Upper lobe of left lung (tissue), 6 donors: ENCODE measurements around the gene HOXA7. TPM values are rescaled to one million over a fixed set of nuclear protein-coding genes. Genes with fewer than 3 reads are reported as not detected.
A peak's percentile ranks its signal among the peaks of the same experiment; 100 is the strongest.

Source experiments
- ATAC-seq, 2 donors: fragments of 200-7000 bp; cut with Tn5 transposase; one replicate each; pipeline ENCODE4 v1.9.1; 2022; ENCODE audit warnings: mild to moderate bottlenecking in 2 of 2, moderate library complexity in 2 of 2; ENCODE audit not compliant: low FRiP score in 2 of 2
- DNase-seq, 2 donors: peaks; one replicate each; pipeline ENCODE4 v3.0.0-alpha.2; 2019 to 2020
- H3K27ac ChIP-seq, 4 donors: fragments of 200-600 bp; sonication (generic); one replicate each; pipeline ENCODE4 v1.5.1; 2016 to 2019
- H3K27me3 ChIP-seq, 4 donors: fragments of 200-600 bp; sonication (generic); one replicate each; pipeline ENCODE4 v1.5.1; 2017 to 2019
- H3K36me3 ChIP-seq, 4 donors: fragments of 200-600 bp; sonication (generic); one replicate each; pipeline ENCODE4 v1.5.1; 2016 to 2019
- H3K4me1 ChIP-seq, 4 donors: fragments of 200-600 bp; sonication (generic); one replicate each; pipeline ENCODE4 v1.5.1; 2018 to 2019
- H3K4me3 ChIP-seq, 4 donors: fragments of 200-600 bp; sonication (generic); one replicate each; pipeline ENCODE4 v1.5.1; 2017 to 2019; ENCODE audit warnings: mild to moderate bottlenecking in 2 of 4, moderate library complexity in 1 of 4
- H3K9me3 ChIP-seq, 4 donors: fragments of 200-600 bp; sonication (generic); one replicate each; pipeline ENCODE4 v1.5.1; 2018 to 2019
- EP300 ChIP-seq, 4 donors: sonication (generic); formaldehyde crosslinking; IDR thresholded peaks; one replicate each; pipeline ENCODE4 v1.5.1; 2017; ENCODE audit warnings: antibody characterized with exemption in 4 of 4, control low read depth in 2 of 4
- POLR2A ChIP-seq, 4 donors: fragments of 450-650 bp; IDR thresholded peaks; one replicate each; pipeline ENCODE4 v1.5.1; 2016 to 2017; ENCODE audit warnings: antibody characterized with exemption in 4 of 4, mild to moderate bottlenecking in 2 of 4
- POLR2AphosphoS5 ChIP-seq, 2 donors: sonication (generic); formaldehyde crosslinking; IDR thresholded peaks; one replicate each; pipeline ENCODE4 v1.5.1; 2017; ENCODE audit warnings: antibody characterized with exemption in 2 of 2
- WGBS, 2 donors: methylation state at CpG; one replicate each; pipeline ENCODE4 v1.1.5; 2017 to 2018; 5-methylcytosine and 5-hydroxymethylcytosine counted together
- total RNA-seq, 6 donors: library from RNA; depleted of rRNA in 4 of 6; stranded (reverse); fragments of >200 nt in 4 of 6; gene quantifications; one replicate each; pipeline versions ENCODE4 v1.1.0 to v1.2.1, GENCODE V29; 2016 to 2021
- TF ChIP-seq, protein P1 (sequence below), 6 experiments: fragments of 450-650 bp in 4 of 6; fragments of 200-600 bp in 2 of 6; sonication (generic) in 2 of 6; IDR thresholded peaks; one replicate each; pipeline ENCODE4 v1.5.1; 2016 to 2019; ENCODE audit warnings: antibody characterized with exemption in 6 of 6
- donor health status: DM: no; HTN: no; CAD: no; lungs with moderate emphysema.
- donor health status: DM: no; HTN: yes; CAD: no; lungs with severe emphysema.

HOXA7 gene
- total RNA-seq, 6 donors from 2014 or later, result 0.46 to 3.3 (median 2.5) TPM; not detected in 2

DNA sequence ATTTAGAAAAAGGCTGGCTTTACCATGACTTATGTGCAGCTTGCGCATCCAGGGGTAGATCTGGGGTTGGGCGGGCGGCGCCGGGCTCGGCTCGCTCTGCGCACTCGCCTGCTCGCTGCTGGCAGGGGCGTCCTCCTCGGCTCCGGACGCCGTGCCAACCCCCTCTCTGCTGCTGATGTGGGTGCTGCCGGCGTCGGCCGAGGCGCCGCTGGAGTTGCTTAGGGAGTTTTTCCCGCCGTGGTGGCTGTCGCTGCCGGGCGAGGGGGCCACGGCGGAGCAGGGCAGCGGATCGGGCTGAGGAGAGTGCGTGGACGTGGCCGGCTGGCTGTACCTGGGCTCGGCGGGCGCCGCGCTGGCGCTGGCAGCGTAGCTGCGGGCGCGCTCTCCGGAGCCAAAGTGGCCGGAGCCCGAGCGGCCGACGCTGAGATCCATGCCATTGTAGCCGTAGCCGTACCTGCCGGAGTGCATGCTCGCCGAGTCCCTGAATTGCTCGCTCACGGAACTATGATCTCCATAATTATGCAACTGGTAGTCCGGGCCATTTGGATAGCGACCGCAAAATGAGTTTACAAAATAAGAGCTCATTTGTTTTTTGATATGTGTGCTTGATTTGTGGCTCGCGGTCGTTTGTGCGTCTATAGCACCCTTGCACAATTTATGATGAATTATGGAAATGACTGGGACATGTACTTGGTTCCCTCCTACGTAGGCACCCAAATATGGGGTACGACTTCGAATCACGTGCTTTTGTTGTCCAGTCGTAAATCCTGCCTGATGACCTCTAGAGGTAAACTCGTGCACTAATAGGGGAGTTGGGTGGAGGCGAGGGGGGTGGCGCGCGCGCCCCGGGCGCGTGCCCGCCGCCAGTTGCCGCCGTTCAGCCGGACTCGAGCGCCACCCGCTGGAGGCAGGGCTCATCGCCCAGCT is 13.2 kb downstream of the HOXA7 start, which contains the start of gene HOXA5:
HOXA5 (minus strand) TSS at position 659 of the 927 bp plus-strand sequence; CDS start at position 585, 74 bp downstream.
- DNase-seq, result peak; percentile 63 to 95
- TF ChIP-seq, protein P1, sequence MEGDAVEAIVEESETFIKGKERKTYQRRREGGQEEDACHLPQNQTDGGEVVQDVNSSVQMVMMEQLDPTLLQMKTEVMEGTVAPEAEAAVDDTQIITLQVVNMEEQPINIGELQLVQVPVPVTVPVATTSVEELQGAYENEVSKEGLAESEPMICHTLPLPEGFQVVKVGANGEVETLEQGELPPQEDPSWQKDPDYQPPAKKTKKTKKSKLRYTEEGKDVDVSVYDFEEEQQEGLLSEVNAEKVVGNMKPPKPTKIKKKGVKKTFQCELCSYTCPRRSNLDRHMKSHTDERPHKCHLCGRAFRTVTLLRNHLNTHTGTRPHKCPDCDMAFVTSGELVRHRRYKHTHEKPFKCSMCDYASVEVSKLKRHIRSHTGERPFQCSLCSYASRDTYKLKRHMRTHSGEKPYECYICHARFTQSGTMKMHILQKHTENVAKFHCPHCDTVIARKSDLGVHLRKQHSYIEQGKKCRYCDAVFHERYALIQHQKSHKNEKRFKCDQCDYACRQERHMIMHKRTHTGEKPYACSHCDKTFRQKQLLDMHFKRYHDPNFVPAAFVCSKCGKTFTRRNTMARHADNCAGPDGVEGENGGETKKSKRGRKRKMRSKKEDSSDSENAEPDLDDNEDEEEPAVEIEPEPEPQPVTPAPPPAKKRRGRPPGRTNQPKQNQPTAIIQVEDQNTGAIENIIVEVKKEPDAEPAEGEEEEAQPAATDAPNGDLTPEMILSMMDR (IDR thresholded peaks at IDR 0.05), result peak in 5 of 6 experiments; percentile 76 to 92 (median 83)
- TF ChIP-seq POLR2A (IDR thresholded peaks at IDR 0.05) (peak in 3 of 4 donors; percentile 47 to 85 (median 73)), EP300 (IDR thresholded peaks at IDR 0.05) (peak in 1 of 4 donors; percentile 26), POLR2AphosphoS5 (IDR thresholded peaks at IDR 0.05) (peak; percentile 84 to 87)
- Histone ChIP-seq H3K4me3 (peak within 1 kb of the TSS; percentile 47 to 74 (median 56)), H3K27ac (peak within 1 kb of the TSS; percentile 94 to 98 (median 96)), H3K36me3 (no peaks in the 10 kb centered on the region), H3K4me1 (peaks cover 9 to 32% (median 11%) of the 10 kb centered on the region in 4 donors), H3K27me3 (peaks cover 0 to 22% (median 10%) of the 10 kb centered on the region in 4 donors), H3K9me3 (no peaks in the 10 kb centered on the region)
- WGBS, 2 donors, result 28 to 56% methylated on average over 53 to 61 of the region's 86 CpGs
- ATAC-seq, result peak; percentile 70 to 89

DNA sequence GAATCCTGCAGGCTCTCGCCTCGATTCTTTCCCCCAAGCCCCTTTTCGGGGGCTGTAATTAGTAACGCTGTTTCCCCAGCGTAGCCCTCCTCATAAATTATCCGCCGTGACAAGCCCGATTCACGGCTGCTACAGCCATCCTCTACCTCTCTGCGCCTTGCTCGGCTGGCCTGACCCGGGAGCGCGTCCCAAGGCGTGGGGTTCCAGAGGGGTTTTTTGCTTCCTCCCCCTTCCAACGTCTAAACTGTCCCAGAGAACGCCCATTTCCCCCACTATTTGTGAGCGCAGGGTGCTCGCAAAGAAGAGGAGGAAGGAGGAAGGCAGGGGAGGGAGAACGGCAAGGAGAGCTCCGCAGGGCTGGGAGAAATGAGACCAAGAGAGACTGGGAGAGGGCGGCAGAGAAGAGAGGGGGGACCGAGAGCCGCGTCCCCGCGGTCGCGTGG is 13.9 kb downstream of the HOXA7 start:
- peak overlapping the region; percentile 94 to 98 (median 96) for H3K27ac ChIP-seq
- H3K4me1 ChIP-seq, result peaks cover 4 to 25% (median 4%) of the 10 kb centered on the region in 4 donors
- no peak for TF ChIP-seq POLR2AphosphoS5 (IDR thresholded peaks at IDR 0.05)
- TF ChIP-seq, protein P1 (IDR thresholded peaks at IDR 0.05), result no peak
- TF ChIP-seq EP300 (IDR thresholded peaks at IDR 0.05), result no peak
- TF ChIP-seq POLR2A (IDR thresholded peaks at IDR 0.05), result no peak
- DNase-seq (peak in 1 of 2 donors; percentile 50), ATAC-seq (no peak)
- H3K36me3 ChIP-seq, result no peaks in the 10 kb centered on the region
- no peaks in the 10 kb centered on the region for H3K9me3 ChIP-seq
- peak overlapping the region; percentile 47 to 74 (median 56) for H3K4me3 ChIP-seq
- H3K27me3 ChIP-seq, result peaks cover 0 to 15% (median 7%) of the 10 kb centered on the region in 4 donors
- whole genome bisulfite sequencing, 2 donors, result 25 to 33% methylated on average over 29 of the region's 29 CpGs

DNA sequence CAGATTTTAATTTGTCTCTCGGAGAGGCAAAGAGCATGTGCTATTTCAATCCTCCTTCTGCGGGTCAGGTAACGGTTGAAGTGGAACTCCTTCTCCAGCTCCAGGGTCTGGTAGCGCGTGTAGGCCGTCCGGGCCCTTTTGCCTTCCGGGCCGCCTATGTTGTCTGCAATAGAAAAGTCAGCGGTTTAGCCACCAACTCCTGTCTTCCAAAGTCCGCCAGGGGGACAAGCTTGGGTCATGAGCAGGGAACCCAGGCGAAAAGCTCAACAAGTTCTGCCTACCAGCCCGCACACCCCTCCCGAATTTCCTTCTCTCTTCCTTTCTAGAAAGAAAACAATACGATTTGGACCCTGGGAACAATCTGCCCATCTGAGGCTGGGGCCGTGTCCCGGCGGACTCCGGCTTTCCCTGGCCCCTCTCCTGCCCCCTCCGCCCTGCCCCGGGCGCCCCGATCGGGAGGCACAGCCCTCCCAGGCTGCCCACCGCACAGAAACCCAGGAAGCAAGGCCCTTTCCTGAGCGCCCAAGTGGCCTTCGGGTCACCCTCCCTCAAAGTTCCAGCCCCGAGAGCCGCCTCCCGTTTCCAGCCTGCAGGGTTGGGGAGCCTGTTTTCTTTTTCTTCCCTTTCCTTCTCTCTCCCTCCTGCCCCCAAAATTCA is 14.4 kb downstream of the HOXA7 start:
- 14 to 39% methylated on average over 23 to 30 of the region's 30 CpGs for WGBS, 2 donors
- peak overlapping the region; percentile 47 to 74 (median 56) for H3K4me3 ChIP-seq
- TF ChIP-seq POLR2AphosphoS5 (IDR thresholded peaks at IDR 0.05), result no peak
- TF ChIP-seq, protein P1 (IDR thresholded peaks at IDR 0.05), result peak in 1 of 6 experiments; percentile 27
- peaks cover 0 to 19% (median 2%) of the 10 kb centered on the region in 4 donors for H3K4me1 ChIP-seq
- DNase-seq (peak in 1 of 2 donors; percentile 70), ATAC-seq (peak in 1 of 2 donors; percentile 8)
- H3K27me3 ChIP-seq, result peaks cover 0 to 12% (median 5%) of the 10 kb centered on the region in 4 donors
- no peaks in the 10 kb centered on the region for H3K9me3 ChIP-seq
- peak overlapping the region; percentile 94 to 98 (median 96) for H3K27ac ChIP-seq
- H3K36me3 ChIP-seq, result no peaks in the 10 kb centered on the region

DNA sequence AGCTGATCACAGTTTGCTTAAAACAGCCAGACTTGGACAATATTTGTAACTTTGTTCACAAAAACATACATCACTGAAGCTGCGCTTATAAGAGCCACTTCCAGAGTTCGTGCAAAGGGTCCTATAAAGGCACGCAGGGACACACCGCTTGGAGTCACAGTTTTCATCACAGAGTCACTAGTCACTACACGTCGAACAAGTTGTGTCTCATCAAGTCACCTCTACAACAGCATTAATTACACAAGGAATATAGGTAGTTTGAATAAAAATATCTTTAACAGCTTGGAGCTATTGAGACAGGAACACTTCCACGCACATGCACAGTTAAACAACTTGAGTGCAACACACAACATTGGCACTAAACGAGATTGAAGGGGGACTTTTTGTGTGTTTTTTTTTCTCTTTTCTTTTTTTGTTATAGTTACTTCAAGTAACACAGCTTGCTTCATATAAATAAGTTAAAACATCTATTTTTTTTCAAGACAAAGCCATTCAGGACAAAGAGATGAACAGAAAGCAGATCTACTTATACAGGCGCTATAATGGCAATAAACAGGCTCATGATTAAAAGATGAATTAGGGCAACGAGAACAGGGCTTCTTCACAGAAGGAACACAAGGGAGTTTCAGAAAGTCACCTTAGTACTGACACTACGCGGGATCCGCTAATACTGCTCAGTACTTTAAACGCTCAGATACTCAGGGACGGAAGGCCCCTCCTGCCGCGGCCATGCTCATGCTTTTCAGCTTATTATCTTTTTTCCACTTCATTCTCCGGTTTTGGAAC is 15.1 kb downstream of the HOXA7 start:
- H3K27me3 ChIP-seq, result peaks cover 0 to 12% (median 5%) of the 10 kb centered on the region in 4 donors
- TF ChIP-seq POLR2AphosphoS5 (IDR thresholded peaks at IDR 0.05) (peak in 1 of 2 donors; percentile 4), EP300 (IDR thresholded peaks at IDR 0.05) (no peak)
- ATAC-seq, result no peak
- peaks cover 4 to 24% (median 8%) of the 10 kb centered on the region in 4 donors for H3K4me1 ChIP-seq
- H3K36me3 ChIP-seq, result no peaks in the 10 kb centered on the region
- peak overlapping the region; percentile 94 to 98 (median 96) for H3K27ac ChIP-seq
- peak overlapping the region; percentile 47 to 74 (median 56) for H3K4me3 ChIP-seq
- DNase-seq, result no peak
- WGBS, 2 donors, result 38 to 42% methylated on average over 18 of the region's 18 CpGs
- no peaks in the 10 kb centered on the region for H3K9me3 ChIP-seq
